H9 (cell line): Measurements from ENCODE around the gene ACOXL. TPM values are rescaled to one million over a fixed set of nuclear protein-coding genes. Genes with fewer than 3 reads are reported as not detected.

Experiments
- DNase-seq: peaks from one replicate; pipeline ENCODE4 v3.0.0-alpha.2; 2017
- H2AFZ ChIP-seq: one replicate; pipeline ENCODE4 v1.6.1; 2013; ENCODE audit warnings: mild to moderate bottlenecking, low read length, control low read depth, moderate library complexity
- H2AK5ac ChIP-seq: 2 replicates; pipeline ENCODE4 v1.6.1; 2013; ENCODE audit warnings: low read length, control low read depth, mixed read lengths; ENCODE audit not compliant: insufficient read length
- H2BK120ac ChIP-seq: one replicate; pipeline ENCODE4 v1.6.1; 2013; ENCODE audit warnings: low read depth, mild to moderate bottlenecking, low read length, control low read depth, inconsistent platforms; ENCODE audit not compliant: poor library complexity, severe bottlenecking
- H2BK12ac ChIP-seq: 2 replicates; pipeline ENCODE4 v1.6.1; 2013; ENCODE audit warnings: low read length, control low read depth, mixed read lengths, low read depth; ENCODE audit not compliant: insufficient read length
- H2BK15ac ChIP-seq: 2 replicates; pipeline ENCODE4 v1.6.1; 2013; ENCODE audit warnings: low read depth, low read length, control low read depth
- H2BK20ac ChIP-seq: one replicate; pipeline ENCODE4 v1.6.1; 2013; ENCODE audit warnings: low read depth, mild to moderate bottlenecking, low read length, control low read depth, inconsistent platforms; ENCODE audit not compliant: poor library complexity, severe bottlenecking
- H2BK5ac ChIP-seq: 2 replicates; pipeline ENCODE4 v1.6.1; 2013; ENCODE audit warnings: low read length, control low read depth, mixed read lengths; ENCODE audit not compliant: insufficient read length
- H3K14ac ChIP-seq: 2 replicates; pipeline ENCODE4 v1.6.1; 2013; ENCODE audit warnings: low read length, control low read depth; ENCODE audit not compliant: insufficient read depth
- H3K18ac ChIP-seq: 2 replicates; pipeline ENCODE4 v1.6.1; 2013; ENCODE audit warnings: low read depth, mild to moderate bottlenecking, mixed read lengths, low read length, control low read depth; ENCODE audit not compliant: insufficient read length
- H3K23ac ChIP-seq: 2 replicates; pipeline ENCODE4 v1.6.1; 2013; ENCODE audit warnings: low read length, control low read depth, mixed read lengths, low read depth; ENCODE audit not compliant: insufficient read length
- H3K23me2 ChIP-seq: 2 replicates; pipeline ENCODE4 v1.6.1; 2013; ENCODE audit warnings: low read depth, mild to moderate bottlenecking, mixed read lengths, low read length, control low read depth; ENCODE audit not compliant: insufficient read length, poor library complexity, severe bottlenecking
- H3K27ac ChIP-seq: 2 replicates; pipeline ENCODE4 v1.5.1; 2013; ENCODE audit warnings: low read length, control low read depth, mixed read lengths, low read depth; ENCODE audit not compliant: insufficient read length
- H3K27me3 ChIP-seq: 2 replicates; pipeline ENCODE4 v1.6.1; 2013; ENCODE audit warnings: low read length, control low read depth, inconsistent platforms; ENCODE audit not compliant: insufficient read depth
- H3K4ac ChIP-seq: 2 replicates; pipeline ENCODE4 v1.6.1; 2013; ENCODE audit warnings: low read depth, mild to moderate bottlenecking, control low read depth, inconsistent platforms, low read length, moderate library complexity
- H3K4me1 ChIP-seq: 2 replicates; pipeline ENCODE4 v1.6.1; 2013; ENCODE audit warnings: low read length, control low read depth, inconsistent platforms; ENCODE audit not compliant: insufficient read depth
- H3K4me2 ChIP-seq: 2 replicates; pipeline ENCODE4 v1.6.1; 2013; ENCODE audit warnings: low read length, control low read depth, mixed read lengths; ENCODE audit not compliant: insufficient read length, insufficient read depth
- H3K56ac ChIP-seq: 2 replicates; pipeline ENCODE4 v1.6.1; 2013; ENCODE audit warnings: low read depth, mild to moderate bottlenecking, mixed read lengths, low read length, control low read depth; ENCODE audit not compliant: insufficient read length
- H3K79me1 ChIP-seq: 2 replicates; pipeline ENCODE4 v1.6.1; 2013; ENCODE audit warnings: low read depth, mild to moderate bottlenecking, moderate library complexity, low read length, control low read depth, inconsistent platforms; ENCODE audit not compliant: insufficient read depth, poor library complexity, severe bottlenecking
- H3K79me2 ChIP-seq: 2 replicates; pipeline ENCODE4 v1.6.1; 2013; ENCODE audit warnings: low read length, control low read depth, inconsistent platforms; ENCODE audit not compliant: insufficient read depth
- H3K9ac ChIP-seq: 2 replicates; pipeline ENCODE4 v1.6.1; 2013; ENCODE audit warnings: low read length, control low read depth, mixed read lengths; ENCODE audit not compliant: insufficient read length; ENCODE audit errors: extremely low read depth
- H3K9me3 ChIP-seq: one replicate; pipeline ENCODE4 v1.6.1; 2013; ENCODE audit warnings: low read depth, low read length, inconsistent platforms; ENCODE audit not compliant: control insufficient read depth
- H3T11ph ChIP-seq: one replicate; pipeline ENCODE4 v1.6.1; 2013; ENCODE audit warnings: mild to moderate bottlenecking, low read length, control low read depth, inconsistent platforms
- H4K20me1 ChIP-seq: one replicate; pipeline ENCODE4 v1.6.1; 2013; ENCODE audit not compliant: control insufficient read depth, insufficient read length, insufficient read depth
- H4K5ac ChIP-seq: 2 replicates; pipeline ENCODE4 v1.6.1; 2013; ENCODE audit warnings: low read depth, mild to moderate bottlenecking, mixed read lengths, low read length, control low read depth; ENCODE audit not compliant: insufficient read length
- H4K8ac ChIP-seq: replicated peaks from 2 replicates; pipeline ENCODE4 v1.6.1; 2013; ENCODE audit warnings: low read length, control low read depth, mixed read lengths, low read depth; ENCODE audit not compliant: insufficient read length
- H4K91ac ChIP-seq: 2 replicates; pipeline ENCODE4 v1.6.1; 2013; ENCODE audit warnings: low read depth, mild to moderate bottlenecking, moderate library complexity, mixed read lengths, low read length, control low read depth; ENCODE audit not compliant: insufficient read length
- H3K27ac Mint-ChIP-seq, 3 experiments: 2 replicates in 2 of 3; 3 replicates in 1 of 3; pipeline ENCODE4 v1.8.0; 2020 to 2021; ENCODE audit warnings: mixed read lengths in 3 of 3, mild to moderate bottlenecking in 1 of 3, moderate library complexity in 1 of 3
- H3K27me3 Mint-ChIP-seq: 2 replicates; pipeline ENCODE4 v1.8.0; 2021; ENCODE audit warnings: low read depth, mild to moderate bottlenecking, moderate library complexity, mixed read lengths
- H3K36me3 Mint-ChIP-seq, 3 experiments: 2 replicates in 2 of 3; 3 replicates in 1 of 3; pipeline ENCODE4 v1.8.0; 2020 to 2021; ENCODE audit warnings: low read depth in 3 of 3, mixed read lengths in 3 of 3; ENCODE audit not compliant: insufficient read depth in 1 of 3
- H3K4me1 Mint-ChIP-seq, 2 experiments: 2 replicates each; pipeline ENCODE4 v1.8.0; 2020; ENCODE audit warnings: mixed read lengths in 2 of 2
- H3K4me3 Mint-ChIP-seq, 2 experiments: 2 replicates in 1 of 2; 3 replicates in 1 of 2; pipeline ENCODE4 v1.8.0; 2020 to 2021; ENCODE audit warnings: mild to moderate bottlenecking in 2 of 2, mixed read lengths in 2 of 2, moderate library complexity in 1 of 2
- H3K9me3 Mint-ChIP-seq, 2 experiments: 2 replicates in 1 of 2; 3 replicates in 1 of 2; pipeline ENCODE4 v1.8.0; 2020; ENCODE audit warnings: mild to moderate bottlenecking in 2 of 2, mixed read lengths in 2 of 2, moderate library complexity in 1 of 2
- CTCF ChIP-seq: fragments of 200-600 bp; sonication (generic); conservative IDR thresholded peaks from 3 replicates; pipeline ENCODE4 v1.8.0; 2021; ENCODE audit warnings: antibody characterized with exemption, mild to moderate bottlenecking
- WGBS: extraction: QIAGEN DNeasy Blood & Tissue Kit; methylation state at CpG from one replicate; pipeline ENCODE4 v1.1.7; 2013; ENCODE audit warnings: missing lambda C conversion rate, low lambda C conversion rate, mixed read lengths; ENCODE audit not compliant: insufficient read length; ENCODE audit errors: extremely low coverage; 5-methylcytosine and 5-hydroxymethylcytosine counted together
- total RNA-seq: library from RNA; stranded (reverse); gene quantifications from 2 replicates; pipeline ENCODE4 v1.2.1, GENCODE V29; 2021

Gene ACOXL
- total RNA-seq, 1 experiment from 2014 or later, result 37.6 TPM

- Histone ChIP-seq H3K9me3 (no peaks in the 10 kb centered on the region), H3K79me2 (no peaks in the 10 kb centered on the region), H3K23ac (no peak overlapping the region), H2AFZ (no peak overlapping the region), H3K9ac (no peak overlapping the region), H4K91ac (no peak overlapping the region), H4K20me1 (no peaks in the 10 kb centered on the region), H3K4me1 (peaks cover 5% of the 10 kb centered on the region; the same call in 1 of the 2 replicates), H3K18ac (no peak overlapping the region), H2AK5ac (no peak overlapping the region), H2BK15ac (no peak overlapping the region), H3K56ac (no peak overlapping the region), H3K27ac (no peak overlapping the region), H3K79me1 (no peaks in the 10 kb centered on the region), H4K8ac (no peak overlapping the region), H2BK5ac (no peak overlapping the region), H3K14ac (peak overlapping the region; percentile 48), H4K5ac (no peak overlapping the region), H3K23me2 (no peaks in the 10 kb centered on the region), H3K4ac (no peak overlapping the region), H3T11ph (no peak overlapping the region), H2BK20ac (no peak overlapping the region), H2BK12ac (no peak overlapping the region), H3K27me3 (no peaks in the 10 kb centered on the region), H2BK120ac (no peak overlapping the region), H3K4me2 (no peak overlapping the region)
- TF ChIP-seq CTCF, result no peak
- peak overlapping the region in 1 of 3 experiments; percentile 50; a peak in 2 of 7 replicates for H3K27ac Mint-ChIP-seq
- peaks cover 3 to 42% (median 31%) of the 10 kb centered on the region in 3 experiments; a peak in 6 of 7 replicates for H3K36me3 Mint-ChIP-seq
- H3K9me3 Mint-ChIP-seq, result peaks cover 0 to 3% of the 10 kb centered on the region in 2 experiments; a peak in 1 of 5 replicates
- WGBS, result no CpG with 5 or more reads among the region's 2 CpGs
- no peaks in the 10 kb centered on the region for H3K27me3 Mint-ChIP-seq
- no peak overlapping the region for H3K4me3 Mint-ChIP-seq
- peaks cover 28 to 30% of the 10 kb centered on the region in 2 experiments for H3K4me1 Mint-ChIP-seq
- DNase-seq, result no peak
Measured at GRCh38 chr2:110843496-110843895, 111.1 kb downstream of the ACOXL start.
